Measurements from ENCODE around the gene LAMTOR2. TPM values are rescaled to one million over a fixed set of nuclear protein-coding genes. Genes with fewer than 3 reads are reported as not detected.

LAMTOR2 gene
- polyA plus RNA-seq, 1 donor (not counting 4 experiments of a cell fraction or from before 2014, with no cell fraction given): 67.5 TPM

DNA sequence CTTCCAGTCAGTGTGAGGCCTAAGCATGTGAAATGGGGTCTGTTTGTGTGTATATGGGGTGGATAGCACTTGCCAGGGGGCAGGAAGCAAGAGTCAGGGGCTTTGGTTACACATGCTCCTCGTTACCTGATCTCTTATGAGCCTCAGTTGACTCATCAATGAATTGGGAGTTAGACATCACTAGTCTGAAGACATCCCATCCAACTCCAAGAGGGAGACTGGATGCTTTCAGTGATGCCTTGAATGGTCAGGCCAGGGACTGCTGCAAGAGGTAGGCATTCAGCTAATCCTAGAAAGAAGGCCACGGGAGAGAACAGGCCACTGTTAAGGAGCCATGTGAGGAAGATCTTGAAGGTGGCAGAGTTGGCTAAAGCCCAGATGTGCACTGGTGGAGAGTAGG is 12.7 kb downstream of the LAMTOR2 start:
- H4K20me1 ChIP-seq (ENCODE audit: control insufficient read depth, extremely low read depth, insufficient read depth, low read length): no peaks in the 10 kb centered on the region
- H2AFZ ChIP-seq (ENCODE audit: control insufficient read depth, low read length): no peak overlapping the region
- H3K27ac ChIP-seq (ENCODE audit: control insufficient read depth, insufficient read depth, low read length): no peak overlapping the region
- peaks cover 9% of the 10 kb centered on the region for H3K4me1 ChIP-seq (ENCODE audit: control insufficient read depth, extremely low read depth, insufficient read depth, low read length)
- DNase-seq (ENCODE audit: low read depth, low spot score) (no peak), FAIRE-seq (no peak)
- H3K4me3 ChIP-seq (ENCODE audit: control insufficient read depth in 2 of 3, extremely low read depth in 1 of 3, insufficient read depth in 2 of 3, low read depth in 1 of 3, low read length in 3 of 3): no peak overlapping the region
- dilution Hi-C loops (cut with MboI; ENCODE audit: extremely low pct_ligation_motif_present, low sequenced_read_pairs): no loop called here
- peaks cover 10% of the 10 kb centered on the region for H3K79me2 ChIP-seq (ENCODE audit: control insufficient read depth, insufficient read depth, low read length)
- TF ChIP-seq, protein P1, sequence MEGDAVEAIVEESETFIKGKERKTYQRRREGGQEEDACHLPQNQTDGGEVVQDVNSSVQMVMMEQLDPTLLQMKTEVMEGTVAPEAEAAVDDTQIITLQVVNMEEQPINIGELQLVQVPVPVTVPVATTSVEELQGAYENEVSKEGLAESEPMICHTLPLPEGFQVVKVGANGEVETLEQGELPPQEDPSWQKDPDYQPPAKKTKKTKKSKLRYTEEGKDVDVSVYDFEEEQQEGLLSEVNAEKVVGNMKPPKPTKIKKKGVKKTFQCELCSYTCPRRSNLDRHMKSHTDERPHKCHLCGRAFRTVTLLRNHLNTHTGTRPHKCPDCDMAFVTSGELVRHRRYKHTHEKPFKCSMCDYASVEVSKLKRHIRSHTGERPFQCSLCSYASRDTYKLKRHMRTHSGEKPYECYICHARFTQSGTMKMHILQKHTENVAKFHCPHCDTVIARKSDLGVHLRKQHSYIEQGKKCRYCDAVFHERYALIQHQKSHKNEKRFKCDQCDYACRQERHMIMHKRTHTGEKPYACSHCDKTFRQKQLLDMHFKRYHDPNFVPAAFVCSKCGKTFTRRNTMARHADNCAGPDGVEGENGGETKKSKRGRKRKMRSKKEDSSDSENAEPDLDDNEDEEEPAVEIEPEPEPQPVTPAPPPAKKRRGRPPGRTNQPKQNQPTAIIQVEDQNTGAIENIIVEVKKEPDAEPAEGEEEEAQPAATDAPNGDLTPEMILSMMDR (optimal IDR thresholded peaks at IDR 0.05 in 1 of 3, IDR thresholded peaks at IDR 0.05 in 1 of 3, conservative IDR thresholded peaks at IDR 0.05 in 1 of 3; ENCODE audit: extremely low read depth in 1 of 3, insufficient read depth in 2 of 3, low read length in 3 of 3): no peak
- TF ChIP-seq EZH2 (IDR thresholded peaks at IDR 0.05; ENCODE audit: low read length): no peak
- no peak overlapping the region for H3K4me2 ChIP-seq (ENCODE audit: control insufficient read depth, extremely low read depth, insufficient read depth, low read depth, low read length)
- H3K9ac ChIP-seq (ENCODE audit: control insufficient read depth, extremely low read depth, insufficient read depth, low read length): no peak overlapping the region
- no peaks in the 10 kb centered on the region for H3K9me3 ChIP-seq (ENCODE audit: control insufficient read depth, low read depth, low read length)
- peaks cover under 1% of the 10 kb centered on the region for H3K9me1 ChIP-seq (ENCODE audit: control insufficient read depth, extremely low read depth, insufficient read depth, low read length)
- H3K36me3 ChIP-seq (ENCODE audit: control insufficient read depth in 2 of 2, extremely low read depth in 1 of 2, insufficient read depth in 2 of 2, low read length in 2 of 2): peaks cover 21 to 26% of the 10 kb centered on the region in 2 experiments
- no peaks in the 10 kb centered on the region for H3K27me3 ChIP-seq (ENCODE audit: control insufficient read depth, extremely low read depth, insufficient read depth, low read length)

DNA sequence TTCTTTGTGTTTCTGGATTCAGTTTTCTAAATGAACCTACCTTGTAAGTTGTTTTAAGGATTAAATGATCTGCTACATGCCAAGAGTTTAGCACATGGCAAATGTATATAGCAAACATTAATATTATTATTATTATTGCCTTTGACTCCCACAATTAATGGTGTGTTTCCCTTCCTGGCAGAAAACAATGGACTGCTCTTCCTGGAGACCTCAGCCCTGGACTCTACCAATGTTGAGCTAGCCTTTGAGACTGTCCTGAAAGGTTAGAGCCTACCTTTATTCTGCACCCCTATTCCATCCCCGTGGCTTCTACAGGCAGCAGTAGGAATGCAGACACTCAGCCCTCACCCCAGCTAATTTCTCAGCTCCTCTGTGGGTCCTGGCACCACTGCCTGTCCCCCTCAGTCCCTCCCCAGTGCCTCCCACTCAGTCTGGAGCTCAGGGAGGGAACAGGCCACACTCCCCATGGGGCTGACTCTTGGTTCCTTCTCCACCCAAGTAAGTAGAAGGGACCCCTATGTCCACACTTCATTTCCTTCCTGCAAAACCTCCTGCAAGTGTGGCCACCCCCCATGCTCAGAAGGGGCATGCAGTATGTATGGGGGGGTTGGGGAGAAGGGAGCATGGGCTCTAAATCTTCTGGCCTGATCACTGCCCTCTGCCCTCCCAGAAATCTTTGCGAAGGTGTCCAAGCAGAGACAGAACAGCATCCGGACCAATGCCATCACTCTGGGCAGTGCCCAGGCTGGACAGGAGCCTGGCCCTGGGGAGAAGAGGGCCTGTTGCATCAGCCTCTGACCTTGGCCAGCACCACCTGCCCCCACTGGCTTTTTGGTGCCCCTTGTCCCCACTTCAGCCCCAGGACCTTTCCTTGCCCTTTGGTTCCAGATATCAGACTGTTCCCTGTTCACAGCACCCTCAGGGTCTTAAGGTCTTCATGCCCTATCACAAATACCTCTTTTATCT is 15.2 kb downstream of the LAMTOR2 start:
- no peak for TF ChIP-seq EZH2 (IDR thresholded peaks at IDR 0.05; ENCODE audit: low read length)
- TF ChIP-seq, protein P1 (optimal IDR thresholded peaks at IDR 0.05 in 1 of 3, IDR thresholded peaks at IDR 0.05 in 1 of 3, conservative IDR thresholded peaks at IDR 0.05 in 1 of 3; ENCODE audit: extremely low read depth in 1 of 3, insufficient read depth in 2 of 3, low read length in 3 of 3): no peak
- Histone ChIP-seq H3K4me3 (ENCODE audit: control insufficient read depth in 2 of 3, extremely low read depth in 1 of 3, insufficient read depth in 2 of 3, low read depth in 1 of 3, low read length in 3 of 3) (no peak overlapping the region), H4K20me1 (ENCODE audit: control insufficient read depth, extremely low read depth, insufficient read depth, low read length) (no peaks in the 10 kb centered on the region), H3K27ac (ENCODE audit: control insufficient read depth, insufficient read depth, low read length) (no peak overlapping the region), H3K9me1 (ENCODE audit: control insufficient read depth, extremely low read depth, insufficient read depth, low read length) (no peaks in the 10 kb centered on the region), H3K4me2 (ENCODE audit: control insufficient read depth, extremely low read depth, insufficient read depth, low read depth, low read length) (no peak overlapping the region), H3K79me2 (ENCODE audit: control insufficient read depth, insufficient read depth, low read length) (no peaks in the 10 kb centered on the region), H3K9ac (ENCODE audit: control insufficient read depth, extremely low read depth, insufficient read depth, low read length) (no peak overlapping the region), H3K27me3 (ENCODE audit: control insufficient read depth, extremely low read depth, insufficient read depth, low read length) (no peaks in the 10 kb centered on the region), H3K4me1 (ENCODE audit: control insufficient read depth, extremely low read depth, insufficient read depth, low read length) (no peaks in the 10 kb centered on the region), H3K36me3 (ENCODE audit: control insufficient read depth in 2 of 2, extremely low read depth in 1 of 2, insufficient read depth in 2 of 2, low read length in 2 of 2) (peaks cover 23 to 26% of the 10 kb centered on the region in 2 experiments), H2AFZ (ENCODE audit: control insufficient read depth, low read length) (no peak overlapping the region), H3K9me3 (ENCODE audit: control insufficient read depth, low read depth, low read length) (no peaks in the 10 kb centered on the region)
- DNase-seq (ENCODE audit: low read depth, low spot score): no peak
- no peak for FAIRE-seq
- dilution Hi-C loops (cut with MboI; ENCODE audit: extremely low pct_ligation_motif_present, low sequenced_read_pairs): no loop called here

Measured in keratinocyte (primary cell).